IPS DF 6.9 (cell line): Measurements from ENCODE around the gene CD79B.

Experiments used
- DNase-seq: peaks from one replicate; pipeline ENCODE4 v3.0.0-alpha.2; 2013; ENCODE audit warnings: low read depth, low spot score
- H3K27ac ChIP-seq: one replicate; pipeline ENCODE4 v1.5.1; 2013; ENCODE audit warnings: low read length, control low read depth
- H3K27me3 ChIP-seq: 2 replicates; pipeline ENCODE4 v1.6.1; 2013; ENCODE audit warnings: mild to moderate bottlenecking, low read length; ENCODE audit not compliant: control insufficient read depth, insufficient read depth
- H3K36me3 ChIP-seq: 2 replicates; pipeline ENCODE4 v1.6.1; 2013; ENCODE audit warnings: low read length; ENCODE audit not compliant: control insufficient read depth, insufficient read depth
- H3K4me1 ChIP-seq: 2 replicates; pipeline ENCODE4 v1.6.1; 2013; ENCODE audit warnings: low read length; ENCODE audit not compliant: control insufficient read depth, insufficient read depth
- H3K4me3 ChIP-seq: 2 replicates; pipeline ENCODE4 v1.5.1; 2013; ENCODE audit warnings: mild to moderate bottlenecking, low read length
- H3K9me3 ChIP-seq: 2 replicates; pipeline ENCODE4 v1.6.1; 2013; ENCODE audit warnings: low read length, inconsistent platforms; ENCODE audit not compliant: control insufficient read depth, insufficient read depth
- WGBS: extraction: QIAGEN DNeasy Blood & Tissue Kit; methylation state at CpG from one replicate; pipeline ENCODE4 v1.1.7; 2013; ENCODE audit warnings: mixed read lengths, missing lambda C conversion rate; ENCODE audit not compliant: insufficient read length, insufficient coverage; 5-methylcytosine and 5-hydroxymethylcytosine counted together

Gene CD79B

DNA sequence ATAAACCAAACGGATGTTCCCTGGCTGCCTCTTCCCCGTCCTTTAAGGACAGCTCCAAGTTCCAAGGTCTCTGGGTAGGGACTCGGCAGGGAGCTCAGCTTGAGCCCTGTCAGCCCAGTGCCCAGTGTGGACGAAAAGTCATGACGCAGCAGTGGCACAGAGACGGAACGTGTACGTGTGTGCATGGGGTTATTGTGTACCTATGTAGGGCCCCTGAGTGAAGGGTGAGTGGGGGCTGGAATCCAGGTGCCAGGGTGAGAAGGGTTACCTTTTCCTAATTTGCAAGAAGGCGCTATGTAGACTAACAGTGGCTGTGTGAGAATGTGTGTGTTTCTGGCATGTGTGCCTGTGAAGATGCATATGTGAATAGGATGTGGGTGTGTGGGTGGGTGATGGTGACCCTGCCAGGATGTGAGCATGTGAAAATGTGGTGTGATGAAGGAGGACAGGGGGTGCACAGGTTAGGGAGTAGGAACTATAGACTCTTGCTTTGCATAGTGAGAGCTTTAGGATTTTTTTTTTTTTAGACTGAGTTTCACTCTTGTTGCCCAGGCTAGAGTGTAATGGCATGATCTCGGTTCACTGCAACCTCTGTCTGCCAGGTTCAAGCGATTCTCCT is 34.6 kb upstream of the CD79B start:
- Histone ChIP-seq H3K9me3 (no peaks in the 10 kb centered on the region), H3K27me3 (no peaks in the 10 kb centered on the region), H3K4me3 (no peak overlapping the region), H3K36me3 (no peaks in the 10 kb centered on the region), H3K4me1 (peaks cover 4% of the 10 kb centered on the region), H3K27ac (no peak overlapping the region)
- DNase-seq, result no peak
- WGBS, result no CpG with 5 or more reads among the region's 11 CpGs

DNA sequence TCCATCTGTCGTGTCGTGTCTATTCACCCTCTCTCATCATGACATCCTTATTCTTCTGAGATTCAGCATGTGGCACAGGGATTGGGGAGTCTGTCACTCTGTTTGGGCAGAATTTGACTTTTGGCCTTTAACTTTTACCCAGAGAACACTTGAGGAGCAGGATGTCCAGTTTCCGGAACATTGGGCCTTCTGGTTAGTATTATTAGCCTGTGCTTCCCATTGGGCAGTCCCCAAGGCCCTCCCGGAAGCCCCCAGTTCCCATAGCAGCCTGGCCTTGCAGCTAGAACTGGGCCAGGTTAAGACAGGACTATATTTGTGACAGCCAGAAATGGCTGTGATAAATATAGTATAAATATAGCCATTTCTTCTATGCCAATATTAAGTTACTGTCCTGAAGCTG is 31.0 kb upstream of the CD79B start:
- no peak overlapping the region for H3K27ac ChIP-seq
- no CpG with 5 or more reads among the region's 4 CpGs for WGBS
- H3K9me3 ChIP-seq, result no peaks in the 10 kb centered on the region
- no peak overlapping the region for H3K4me3 ChIP-seq
- H3K36me3 ChIP-seq, result no peaks in the 10 kb centered on the region
- no peaks in the 10 kb centered on the region for H3K27me3 ChIP-seq
- no peak for DNase-seq
- H3K4me1 ChIP-seq, result peaks cover 9% of the 10 kb centered on the region

DNA sequence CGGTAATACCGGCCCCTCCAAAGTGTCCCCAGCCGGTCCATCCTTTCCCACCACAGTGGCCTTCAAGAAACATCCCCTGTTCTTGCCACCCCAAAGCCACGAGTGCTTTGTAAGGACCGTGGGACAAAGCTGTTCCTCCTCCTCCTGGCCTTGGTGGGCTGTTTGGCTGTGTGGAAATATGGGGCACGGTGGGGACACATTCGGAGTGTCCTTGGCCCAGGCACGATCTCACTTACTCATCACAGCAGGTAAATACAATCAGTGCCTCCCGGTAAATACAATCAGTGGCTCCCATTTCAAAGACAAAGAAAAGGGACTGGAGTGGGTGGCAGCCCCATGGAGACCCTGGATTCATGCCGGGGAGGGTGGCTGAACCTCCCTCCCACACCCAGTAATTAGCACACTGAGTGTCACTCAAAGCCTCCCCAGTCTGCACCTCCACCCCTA is 30.2 kb upstream of the CD79B start:
- no peaks in the 10 kb centered on the region for H3K9me3 ChIP-seq

DNA sequence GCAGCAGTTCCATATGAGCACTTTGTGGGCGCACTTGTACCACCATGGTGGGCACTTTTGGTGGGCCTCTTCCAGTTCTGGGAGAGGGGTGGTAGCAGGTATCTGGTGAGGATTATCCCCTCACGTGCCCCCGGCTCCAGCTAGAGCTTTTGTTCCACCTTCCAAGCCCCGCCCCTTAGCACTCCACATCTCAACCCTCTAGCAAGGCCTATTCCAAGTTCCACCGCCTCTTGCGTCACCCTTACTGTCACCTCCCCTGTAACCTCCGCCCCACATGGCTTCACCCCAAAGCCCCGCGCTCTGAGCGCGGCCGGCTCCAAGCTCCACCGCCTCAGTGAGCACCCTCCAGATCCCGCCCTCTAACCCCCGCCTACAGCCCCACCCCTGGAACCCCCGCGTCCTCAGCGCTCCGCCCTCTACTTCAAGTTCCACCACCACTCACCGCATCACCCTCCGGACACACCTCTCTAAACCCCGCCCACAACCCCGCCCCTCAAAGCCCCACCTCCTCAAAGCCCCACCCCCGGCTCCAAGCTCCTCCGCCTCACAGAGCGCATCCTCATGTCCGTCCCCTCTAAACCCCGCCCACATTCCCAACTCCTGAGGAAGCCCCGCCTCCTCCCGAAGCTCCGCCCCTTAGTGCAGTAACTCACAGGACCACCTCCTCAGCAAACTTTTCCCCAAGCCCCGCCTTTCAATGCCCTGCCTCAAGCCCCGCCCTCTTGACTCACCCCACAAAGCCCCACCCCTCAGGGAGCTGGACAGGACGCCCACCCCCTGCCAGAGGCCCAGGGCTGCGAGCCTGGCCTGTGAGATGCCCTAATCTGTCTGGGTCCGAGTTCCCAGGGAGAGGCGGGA is 29.5 kb upstream of the CD79B start:
- DNase-seq, result peak; percentile 94
- Histone ChIP-seq H3K4me1 (peaks cover 9% of the 10 kb centered on the region), H3K4me3 (peak overlapping the region; percentile 13; the same call in 1 of the 2 replicates), H3K27ac (no peak overlapping the region), H3K36me3 (no peaks in the 10 kb centered on the region), H3K27me3 (no peaks in the 10 kb centered on the region), H3K9me3 (no peaks in the 10 kb centered on the region)
- WGBS, result no CpG with 5 or more reads among the region's 37 CpGs

More for the DNA sequence above, 30.2 kb upstream of the CD79B start:
- H3K27me3 ChIP-seq, result no peaks in the 10 kb centered on the region
- WGBS, result no CpG with 5 or more reads among the region's 10 CpGs
- DNase-seq, result no peak
- H3K27ac ChIP-seq, result no peak overlapping the region
- H3K36me3 ChIP-seq, result no peaks in the 10 kb centered on the region
- H3K4me3 ChIP-seq, result no peak overlapping the region
- peaks cover 9% of the 10 kb centered on the region for H3K4me1 ChIP-seq

DNA sequence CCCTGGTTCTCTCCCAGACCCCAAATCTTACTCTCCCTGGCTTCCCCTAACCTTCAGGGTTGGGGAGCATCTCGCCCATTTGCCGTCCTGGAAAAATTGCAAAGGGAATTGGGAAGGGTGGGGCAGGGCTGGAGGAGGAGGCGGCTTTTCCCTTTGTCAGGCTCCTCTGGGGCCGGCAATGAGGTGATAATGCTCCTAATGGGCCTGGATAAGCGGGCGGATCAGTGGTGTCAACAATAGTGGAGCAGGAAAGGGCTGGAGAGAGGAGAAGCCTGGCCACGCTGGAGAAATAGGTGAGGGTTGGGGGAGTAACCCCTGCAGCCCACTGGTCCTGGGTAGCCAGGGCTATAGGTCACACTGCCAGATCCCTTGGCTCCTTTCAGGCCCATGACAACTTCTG is 28.3 kb upstream of the CD79B start:
- no CpG with 5 or more reads among the region's 7 CpGs for WGBS
- Histone ChIP-seq H3K4me3 (no peak overlapping the region), H3K27me3 (no peaks in the 10 kb centered on the region)

DNA sequence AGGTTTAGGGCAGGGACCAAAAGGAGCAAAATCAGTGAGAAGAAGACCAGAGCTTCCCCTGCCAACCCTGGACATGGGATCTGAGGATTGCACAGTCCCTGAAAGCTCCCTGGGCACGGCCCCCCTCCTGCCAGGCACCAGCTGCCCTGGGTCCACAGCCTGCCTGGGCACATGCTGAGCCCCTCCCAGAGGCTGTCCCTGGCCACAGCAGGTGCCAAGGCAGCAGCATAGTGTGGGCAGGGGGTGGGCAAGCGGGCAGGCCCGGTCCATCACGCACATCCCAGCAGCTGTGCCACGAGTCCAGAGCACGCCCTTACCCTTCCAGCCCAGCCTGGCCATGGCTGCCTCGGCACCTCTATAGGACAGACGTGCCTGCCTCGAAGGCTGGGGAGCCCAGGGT is 27.9 kb upstream of the CD79B start:
- WGBS, result no CpG with 5 or more reads among the region's 9 CpGs
- H3K27me3 ChIP-seq, result no peaks in the 10 kb centered on the region
- no peak overlapping the region for H3K4me3 ChIP-seq
- peaks cover 9% of the 10 kb centered on the region for H3K4me1 ChIP-seq
- DNase-seq, result no peak
- no peaks in the 10 kb centered on the region for H3K36me3 ChIP-seq
- H3K27ac ChIP-seq, result no peak overlapping the region
- no peaks in the 10 kb centered on the region for H3K9me3 ChIP-seq

More for the DNA sequence above, 28.3 kb upstream of the CD79B start:
- Histone ChIP-seq H3K9me3 (no peaks in the 10 kb centered on the region), H3K4me1 (peaks cover 9% of the 10 kb centered on the region), H3K27ac (no peak overlapping the region), H3K36me3 (no peaks in the 10 kb centered on the region)
- no peak for DNase-seq

DNA sequence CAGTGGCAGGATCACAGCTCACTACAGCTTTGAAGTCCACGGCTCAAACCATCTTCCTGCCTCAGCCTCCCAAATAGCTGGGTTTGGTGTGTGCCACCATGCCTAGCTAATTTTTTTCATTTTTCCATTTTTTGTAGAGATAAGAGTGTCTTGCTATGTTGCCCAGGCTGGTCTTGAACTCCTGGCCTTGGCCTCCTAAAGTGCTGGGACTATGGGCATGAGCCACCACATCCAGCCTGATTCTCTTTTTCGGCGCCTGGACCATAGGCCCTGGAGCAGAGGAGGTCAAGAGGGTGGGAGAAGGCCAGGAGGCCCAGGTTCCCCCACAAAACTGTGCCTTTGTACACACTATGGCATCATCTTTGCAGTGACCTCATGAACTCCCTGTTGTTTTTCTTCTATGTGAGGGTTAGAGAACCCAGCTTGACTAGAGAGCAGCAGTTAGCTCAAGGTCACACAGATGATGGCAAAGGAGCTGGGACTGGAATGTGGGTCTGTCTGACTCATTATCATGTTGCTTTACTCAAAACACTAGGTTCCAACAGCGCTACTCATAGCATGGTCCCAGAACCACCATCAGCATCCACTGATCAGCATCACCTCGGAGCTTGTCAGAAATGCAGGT is 24.3 kb upstream of the CD79B start:
- H3K27me3 ChIP-seq, result no peaks in the 10 kb centered on the region
- H3K4me1 ChIP-seq, result peaks cover 5% of the 10 kb centered on the region
- no CpG with 5 or more reads among the region's 5 CpGs for WGBS
- H3K9me3 ChIP-seq, result no peaks in the 10 kb centered on the region
- DNase-seq, result no peak
- H3K27ac ChIP-seq, result no peak overlapping the region
- no peak overlapping the region for H3K4me3 ChIP-seq
- H3K36me3 ChIP-seq, result no peaks in the 10 kb centered on the region

DNA sequence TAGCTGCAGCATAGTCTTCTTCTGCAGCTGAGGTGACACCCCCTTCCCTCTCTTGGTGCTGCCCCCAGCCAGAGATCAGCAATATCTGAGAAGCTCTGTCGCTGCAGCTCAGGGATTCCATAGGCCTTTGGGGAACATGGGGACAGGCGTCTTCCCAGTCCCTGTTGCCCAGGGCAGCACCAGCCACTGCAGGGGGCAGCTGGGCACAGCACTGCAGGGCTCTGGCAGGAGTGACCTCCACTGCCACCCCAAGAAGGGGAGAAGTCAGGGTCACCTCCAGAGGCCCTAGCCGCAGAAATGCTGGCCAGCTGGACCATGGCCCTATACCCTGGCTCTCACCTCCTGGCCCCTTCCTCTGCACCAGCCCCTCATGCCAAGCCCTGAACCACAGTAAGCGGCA is 23.7 kb upstream of the CD79B start:
- Histone ChIP-seq H3K36me3 (no peaks in the 10 kb centered on the region), H3K27ac (no peak overlapping the region), H3K9me3 (no peaks in the 10 kb centered on the region), H3K4me3 (no peak overlapping the region), H3K4me1 (peaks cover 5% of the 10 kb centered on the region), H3K27me3 (no peaks in the 10 kb centered on the region)
- no CpG with 5 or more reads among the region's 4 CpGs for WGBS
- no peak for DNase-seq

DNA sequence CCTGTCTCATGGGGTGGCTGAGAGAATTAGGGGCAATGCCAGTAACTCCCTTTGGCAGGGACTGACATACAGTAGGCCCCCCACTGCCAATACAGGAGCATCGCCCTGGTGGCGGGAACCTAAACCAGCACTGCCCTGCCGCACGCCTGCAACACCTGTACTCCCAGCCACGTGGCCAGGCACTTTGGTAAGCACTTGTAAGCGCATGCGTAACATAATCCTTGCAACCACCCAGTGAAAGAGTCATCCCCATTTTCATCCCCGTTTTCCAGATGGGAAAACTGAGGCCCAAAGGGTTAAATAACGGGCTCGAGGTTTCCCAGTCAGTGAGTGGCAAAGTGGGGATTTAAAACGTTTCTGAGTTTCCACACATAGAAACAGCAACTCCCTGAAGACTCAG is 23.1 kb upstream of the CD79B start:
- WGBS, result no CpG with 5 or more reads among the region's 11 CpGs
- Histone ChIP-seq H3K36me3 (no peaks in the 10 kb centered on the region), H3K4me3 (no peak overlapping the region), H3K27me3 (no peaks in the 10 kb centered on the region), H3K4me1 (peaks cover 3% of the 10 kb centered on the region), H3K9me3 (no peaks in the 10 kb centered on the region), H3K27ac (no peak overlapping the region)
- DNase-seq, result no peak

DNA sequence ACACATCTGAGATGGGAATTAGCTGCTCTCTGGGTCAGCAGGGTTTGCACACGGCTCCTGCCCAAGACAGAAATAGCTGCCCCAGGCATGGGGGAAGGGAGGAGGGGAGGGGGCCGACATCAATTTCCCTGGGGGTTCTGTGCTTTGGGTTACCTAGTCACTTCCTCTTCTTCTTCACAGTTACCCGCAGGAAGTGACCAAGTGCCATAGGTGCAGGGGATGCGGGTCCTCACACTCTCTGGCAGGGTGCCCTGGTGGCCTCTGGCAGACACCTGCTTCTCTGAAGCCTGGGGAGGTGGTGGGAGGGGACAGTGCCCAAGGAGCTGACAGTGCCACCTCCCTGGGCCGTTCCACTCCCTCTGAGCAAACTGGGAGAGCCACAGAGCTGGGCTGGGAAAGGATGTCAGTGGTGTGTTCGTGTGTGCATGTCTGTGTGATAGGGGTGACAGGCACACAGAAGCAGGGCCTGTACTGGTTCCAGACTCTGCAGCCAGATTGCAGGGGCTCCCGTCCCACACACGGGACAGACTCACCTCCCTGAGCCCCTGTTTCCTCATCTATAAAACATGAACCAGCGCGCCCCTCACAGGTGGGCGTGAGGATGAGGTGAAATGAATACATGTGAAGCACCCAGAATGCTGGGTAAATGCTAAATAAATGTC is 22.4 kb upstream of the CD79B start:
- Histone ChIP-seq H3K27ac (no peak overlapping the region), H3K36me3 (no peaks in the 10 kb centered on the region), H3K4me3 (no peak overlapping the region), H3K9me3 (no peaks in the 10 kb centered on the region), H3K4me1 (no peaks in the 10 kb centered on the region), H3K27me3 (no peaks in the 10 kb centered on the region)
- WGBS, result no CpG with 5 or more reads among the region's 11 CpGs
- DNase-seq, result no peak
